Lung (tissue), 12 donors: ENCODE results near the gene PERP. TPM values are rescaled to one million over a fixed set of nuclear protein-coding genes. Genes with fewer than 3 reads are reported as not detected.
"Not testable (repeated sequence)": the region's sequence is repeated elsewhere in the genome, so short reads cannot be mapped to it uniquely, and the experiment has no call there.

Source experiments
- ATAC-seq: fragments of 200-7000 bp; cut with Tn5 transposase; one replicate; pipeline ENCODE4 v1.9.1; 2020; ENCODE audit warnings: moderate number of reproducible peaks; ENCODE audit not compliant: insufficient read depth, low FRiP score
- DNase-seq, 3 donors: peaks; one replicate each; pipeline ENCODE4 v3.0.0-alpha.2; 2013 to 2017
- H3K27ac ChIP-seq, 2 donors: one replicate each; pipeline ENCODE4 v1.5.1; 2013; ENCODE audit warnings: mild to moderate bottlenecking in 2 of 2, moderate library complexity in 2 of 2, control low read depth in 1 of 2, inconsistent platforms in 1 of 2, low read depth in 1 of 2, low read length in 1 of 2
- H3K27me3 ChIP-seq, 3 donors: one replicate each; pipeline ENCODE4 v1.5.1; 2013; ENCODE audit warnings: low read length in 2 of 3; ENCODE audit not compliant: control insufficient read depth in 3 of 3, insufficient read depth in 3 of 3
- H3K36me3 ChIP-seq, 4 donors: one replicate each; pipeline ENCODE4 v1.5.1; 2013; ENCODE audit warnings: low read length in 4 of 4, mild to moderate bottlenecking in 1 of 4, moderate library complexity in 1 of 4; ENCODE audit not compliant: control insufficient read depth in 4 of 4, insufficient read depth in 4 of 4
- H3K4me1 ChIP-seq, 5 donors: one replicate each; pipeline ENCODE4 v1.5.1; 2013; ENCODE audit warnings: low read length in 5 of 5, mild to moderate bottlenecking in 2 of 5, moderate library complexity in 1 of 5; ENCODE audit not compliant: control insufficient read depth in 5 of 5, insufficient read depth in 5 of 5
- H3K4me3 ChIP-seq: one replicate; pipeline ENCODE4 v1.5.1; 2013; ENCODE audit warnings: mild to moderate bottlenecking, control low read depth, moderate library complexity
- H3K9ac ChIP-seq, 2 donors: one replicate each; pipeline ENCODE4 v1.5.1; 2013; ENCODE audit warnings: low read length in 2 of 2, control low read depth in 1 of 2; ENCODE audit not compliant: insufficient read depth in 1 of 2
- H3K9me3 ChIP-seq, 4 donors: one replicate each; pipeline ENCODE4 v1.5.1; 2013; ENCODE audit warnings: low read length in 3 of 4, mild to moderate bottlenecking in 1 of 4, moderate library complexity in 1 of 4; ENCODE audit not compliant: control insufficient read depth in 4 of 4, insufficient read depth in 3 of 4
- WGBS, 2 donors: extraction: QIAGEN DNeasy Blood & Tissue Kit; methylation state at CpG; one replicate each; pipeline ENCODE4 v1.1.7; 2013; 5-methylcytosine and 5-hydroxymethylcytosine counted together
- polyA plus RNA-seq, 2 donors: library from polyadenylated mRNA; stranded (reverse); fragments of 200-250 nt; gene quantifications; one replicate each; pipeline ENCODE4 v1.2.1, GENCODE V29; 2013
- total RNA-seq, 2 donors: library from RNA; depleted of rRNA in 1 of 2; stranded (reverse); fragments of >200 nt in 1 of 2; gene quantifications; one replicate each; pipeline ENCODE4 v1.2.1, GENCODE V29; 2014 to 2021
- TF ChIP-seq, protein P1 (sequence below): IDR thresholded peaks from 2 replicates; pipeline ENCODE4 v1.5.1; 2012; ENCODE audit warnings: mild to moderate bottlenecking; ENCODE audit errors: control extremely low read depth, extremely low read depth
- donor health status: control.
- donor health status: control.
- donor health status: Bipolar disorder and iron deficiency.
- donor health status: healthy.
- donor health status: DM: yes; HTN: yes; CAD: no.

Gene PERP
- total and polyA plus RNA-seq, 4 donors = 22.4 to 32.6 (median 27.5) TPM

- Histone ChIP-seq H3K4me3 (no peak overlapping the region), H3K4me1 (no peaks in the 10 kb centered on the region), H3K9ac (no peak overlapping the region), H3K27ac (no peak overlapping the region), H3K36me3 (peaks cover 0 to 1% (median 0%) of the 10 kb centered on the region in 4 donors), H3K9me3 (no peaks in the 10 kb centered on the region), H3K27me3 (no peaks in the 10 kb centered on the region)
- 91 to 93% methylated on average over 2 of the region's 2 CpGs for WGBS, 2 donors
- no peak for ATAC-seq
- TF ChIP-seq, protein P1, sequence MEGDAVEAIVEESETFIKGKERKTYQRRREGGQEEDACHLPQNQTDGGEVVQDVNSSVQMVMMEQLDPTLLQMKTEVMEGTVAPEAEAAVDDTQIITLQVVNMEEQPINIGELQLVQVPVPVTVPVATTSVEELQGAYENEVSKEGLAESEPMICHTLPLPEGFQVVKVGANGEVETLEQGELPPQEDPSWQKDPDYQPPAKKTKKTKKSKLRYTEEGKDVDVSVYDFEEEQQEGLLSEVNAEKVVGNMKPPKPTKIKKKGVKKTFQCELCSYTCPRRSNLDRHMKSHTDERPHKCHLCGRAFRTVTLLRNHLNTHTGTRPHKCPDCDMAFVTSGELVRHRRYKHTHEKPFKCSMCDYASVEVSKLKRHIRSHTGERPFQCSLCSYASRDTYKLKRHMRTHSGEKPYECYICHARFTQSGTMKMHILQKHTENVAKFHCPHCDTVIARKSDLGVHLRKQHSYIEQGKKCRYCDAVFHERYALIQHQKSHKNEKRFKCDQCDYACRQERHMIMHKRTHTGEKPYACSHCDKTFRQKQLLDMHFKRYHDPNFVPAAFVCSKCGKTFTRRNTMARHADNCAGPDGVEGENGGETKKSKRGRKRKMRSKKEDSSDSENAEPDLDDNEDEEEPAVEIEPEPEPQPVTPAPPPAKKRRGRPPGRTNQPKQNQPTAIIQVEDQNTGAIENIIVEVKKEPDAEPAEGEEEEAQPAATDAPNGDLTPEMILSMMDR = no peak
- no peak for DNase-seq
These were observed 21.4 kb downstream of the PERP start for GRCh38 chr6:138085839-138086222.

GRCh38 chr6:138084904-138085838, 22.0 kb downstream of the PERP start:
- WGBS, 2 donors = 79 to 92% methylated on average over 10 of the region's 10 CpGs
- TF ChIP-seq, protein P1 = no peak
- no peaks in the 10 kb centered on the region for H3K9me3 ChIP-seq
- DNase-seq (no peak), ATAC-seq (no peak)
- no peaks in the 10 kb centered on the region for H3K27me3 ChIP-seq
- no peak overlapping the region for H3K9ac ChIP-seq
- no peaks in the 10 kb centered on the region for H3K4me1 ChIP-seq
- no peaks in the 10 kb centered on the region for H3K36me3 ChIP-seq
- no peak overlapping the region for H3K27ac ChIP-seq
- H3K4me3 ChIP-seq = no peak overlapping the region

- no peak overlapping the region for H3K9ac ChIP-seq
- no peak for DNase-seq
- no peak for ATAC-seq
- TF ChIP-seq, protein P1 = no peak
- WGBS, 2 donors = 93% methylated on average over 12 of the region's 12 CpGs
- H3K4me1 ChIP-seq = no peaks in the 10 kb centered on the region
- no peaks in the 10 kb centered on the region for H3K36me3 ChIP-seq
- H3K27me3 ChIP-seq = no peaks in the 10 kb centered on the region
- H3K27ac ChIP-seq = no peak overlapping the region
- H3K4me3 ChIP-seq = no peak overlapping the region
- no peaks in the 10 kb centered on the region for H3K9me3 ChIP-seq
These were observed 25.0 kb downstream of the PERP start for GRCh38 chr6:138082232-138082631.

DNA sequence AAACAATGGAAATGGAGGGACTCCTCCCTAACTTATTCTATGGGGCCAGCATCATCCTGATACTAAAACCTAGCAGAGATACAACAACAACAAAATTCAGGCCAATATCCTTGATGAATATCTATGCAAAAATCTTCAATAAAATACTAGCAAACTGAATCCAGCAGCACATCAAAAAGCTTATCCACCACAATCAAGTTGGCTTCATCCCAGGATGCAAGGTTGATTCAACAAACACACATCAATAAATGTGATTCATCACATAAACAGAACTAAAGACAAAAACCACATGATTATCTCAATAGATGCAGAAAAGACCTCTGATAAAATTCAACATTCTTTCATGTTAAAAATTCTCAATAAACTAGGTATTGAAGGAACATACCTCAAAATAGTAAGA, 27.7 kb downstream of the PERP start:
- H3K9me3 ChIP-seq, H3K27me3 ChIP-seq, H3K27ac ChIP-seq, DNase-seq, H3K4me1 ChIP-seq, H3K9ac ChIP-seq, H3K4me3 ChIP-seq, H3K36me3 ChIP-seq, ATAC-seq: not testable (repeated sequence)
